HG03108 (cell line): ENCODE measurements around the gene MSI2.
A peak's percentile ranks its signal among the peaks of the same experiment; 100 is the strongest.

Experiments
- ATAC-seq: cut with Tn5 transposase; IDR thresholded peaks from one replicate; pipeline ENCODE4 v1.9.1; 2021; ENCODE audit warnings: moderate library complexity; ENCODE audit not compliant: unreplicated experiment

Gene MSI2

GRCh38 chr17:57448759-57449283 lies 192.5 kb downstream of the MSI2 start:
- ATAC-seq: no peak

- no peak for ATAC-seq
Measured at GRCh38 chr17:57451191-57451590, 194.9 kb downstream of the MSI2 start.

- ATAC-seq: no peak
Measured at GRCh38 chr17:57451643-57452042, 195.3 kb downstream of the MSI2 start.

GRCh38 chr17:57453841-57454425 lies 197.6 kb downstream of the MSI2 start:
- ATAC-seq: no peak

- no peak for ATAC-seq
Measured at GRCh38 chr17:57454729-57455062, 198.4 kb downstream of the MSI2 start.

GRCh38 chr17:57455063-57455914 lies 199.0 kb downstream of the MSI2 start:
- ATAC-seq: peak; percentile 65

- ATAC-seq: no peak
Measured at GRCh38 chr17:57456622-57457021, 200.3 kb downstream of the MSI2 start.

GRCh38 chr17:57457188-57457587 lies 200.9 kb downstream of the MSI2 start:
- ATAC-seq: no peak

- ATAC-seq: no peak
Measured at GRCh38 chr17:57458718-57459285, 202.5 kb downstream of the MSI2 start.

- no peak for ATAC-seq
Measured at GRCh38 chr17:57459286-57459915, 203.1 kb downstream of the MSI2 start.

- ATAC-seq: no peak
Measured at GRCh38 chr17:57461082-57461481, 204.8 kb downstream of the MSI2 start.

- no peak for ATAC-seq
Measured at GRCh38 chr17:57462007-57462579, 205.8 kb downstream of the MSI2 start.

- peak; percentile 83 for ATAC-seq
Measured at GRCh38 chr17:57463103-57463885, 207.0 kb downstream of the MSI2 start.

- ATAC-seq: no peak
Measured at GRCh38 chr17:57464191-57464864, 208.0 kb downstream of the MSI2 start.

- ATAC-seq: no peak
Measured at GRCh38 chr17:57465610-57466009, 209.3 kb downstream of the MSI2 start.

GRCh38 chr17:57466017-57466471 lies 209.7 kb downstream of the MSI2 start:
- no peak for ATAC-seq

GRCh38 chr17:57466521-57466920 lies 210.2 kb downstream of the MSI2 start:
- ATAC-seq: no peak

- no peak for ATAC-seq
Measured at GRCh38 chr17:57467226-57467625, 210.9 kb downstream of the MSI2 start.

- no peak for ATAC-seq
Measured at GRCh38 chr17:57467801-57468200, 211.5 kb downstream of the MSI2 start.
